Astrocyte (in vitro differentiated cells and primary cell): ENCODE results near the gene AREG. TPM values are rescaled to one million over a fixed set of nuclear protein-coding genes. Genes with fewer than 3 reads are reported as not detected.
A peak's percentile ranks its signal among the peaks of the same experiment; 100 is the strongest.

Experiments
- DNase-seq: peaks from one replicate; pipeline ENCODE4 v3.0.0-alpha.2; 2010; ENCODE audit warnings: low read depth
- FAIRE-seq: peaks from 2 replicates; lab custom pipeline; 2011; peaks lifted over from hg19 to GRCh38; lab: Jason Lieb, UNC
- H2AFZ ChIP-seq: 2 replicates; pipeline ENCODE4 v1.6.0; 2012; ENCODE audit warnings: low read depth, low read length, inconsistent platforms
- H3K27ac ChIP-seq: 2 replicates; pipeline ENCODE4 v1.5.1; 2011; ENCODE audit warnings: low read depth, low read length, inconsistent platforms
- H3K27me3 ChIP-seq: 2 replicates; pipeline ENCODE4 v1.6.0; 2011; ENCODE audit warnings: low read length, inconsistent platforms; ENCODE audit not compliant: insufficient read depth
- H3K36me3 ChIP-seq: 2 replicates; pipeline ENCODE4 v1.5.1; 2011; ENCODE audit warnings: low read length, inconsistent platforms; ENCODE audit not compliant: insufficient read depth
- H3K4me1 ChIP-seq: 2 replicates; pipeline ENCODE4 v1.5.1; 2011; ENCODE audit warnings: low read length, inconsistent platforms; ENCODE audit not compliant: insufficient read depth
- H3K4me2 ChIP-seq: 2 replicates; pipeline ENCODE4 v1.6.0; 2012; ENCODE audit warnings: low read length, inconsistent platforms
- H3K4me3 ChIP-seq: 2 replicates; pipeline ENCODE4 v1.5.1; 2011; ENCODE audit warnings: low read depth, mild to moderate bottlenecking, low read length, inconsistent platforms; ENCODE audit not compliant: insufficient read depth
- H3K79me2 ChIP-seq: 2 replicates; pipeline ENCODE4 v1.6.0; 2012; ENCODE audit warnings: mild to moderate bottlenecking, low read length, inconsistent platforms; ENCODE audit not compliant: insufficient read depth
- H3K9ac ChIP-seq: 2 replicates; pipeline ENCODE4 v1.6.0; 2012; ENCODE audit warnings: mild to moderate bottlenecking, low read length, inconsistent platforms
- H3K9me3 ChIP-seq: 2 replicates; pipeline ENCODE4 v1.5.1; 2012; ENCODE audit warnings: low read depth, mild to moderate bottlenecking, low read length, inconsistent platforms; ENCODE audit not compliant: insufficient read depth
- H4K20me1 ChIP-seq: 2 replicates; pipeline ENCODE4 v1.6.0; 2012; ENCODE audit warnings: low read length, inconsistent platforms; ENCODE audit not compliant: insufficient read depth
- H3K27ac Mint-ChIP-seq: one replicate; pipeline ENCODE4 v1.8.0; 2021; ENCODE audit warnings: mild to moderate bottlenecking, mixed read lengths; ENCODE audit not compliant: unreplicated experiment
- H3K27me3 Mint-ChIP-seq: one replicate; pipeline ENCODE4 v1.8.0; 2021; ENCODE audit warnings: low read depth, mixed read lengths; ENCODE audit not compliant: unreplicated experiment
- H3K36me3 Mint-ChIP-seq: one replicate; pipeline ENCODE4 v1.8.0; 2021; ENCODE audit warnings: low read depth, mixed read lengths; ENCODE audit not compliant: unreplicated experiment
- H3K4me1 Mint-ChIP-seq: one replicate; pipeline ENCODE4 v1.8.0; 2021; ENCODE audit warnings: low read depth, mixed read lengths; ENCODE audit not compliant: unreplicated experiment
- H3K4me3 Mint-ChIP-seq: one replicate; pipeline ENCODE4 v1.8.0; 2021; ENCODE audit warnings: mild to moderate bottlenecking, moderate library complexity, mixed read lengths; ENCODE audit not compliant: unreplicated experiment
- H3K9me3 Mint-ChIP-seq: one replicate; pipeline ENCODE4 v1.8.0; 2021; ENCODE audit warnings: mild to moderate bottlenecking, mixed read lengths; ENCODE audit not compliant: unreplicated experiment
- CTCF ChIP-seq: IDR thresholded peaks from 2 replicates; pipeline ENCODE4 v1.5.1; 2011; ENCODE audit warnings: low read depth, mild to moderate bottlenecking, inconsistent platforms, low read length, moderate library complexity; ENCODE audit not compliant: insufficient read depth
- EZH2 ChIP-seq: IDR thresholded peaks from 2 replicates; pipeline ENCODE4 v1.6.1; 2012; ENCODE audit warnings: mild to moderate bottlenecking, low read length, inconsistent platforms; ENCODE audit not compliant: insufficient read depth
- total RNA-seq: library from RNA; stranded (reverse); gene quantifications from 2 replicates; pipeline ENCODE4 v1.2.1, GENCODE V29; 2021

Gene AREG
- total RNA-seq, 1 donor from 2014 or later: 1.5 TPM

GRCh38 chr4:74418063-74418670, 26.8 kb upstream of the AREG start:
- peaks cover 9% of the 10 kb centered on the region for H3K4me1 Mint-ChIP-seq
- peak; percentile 79 for DNase-seq

GRCh38 chr4:74420863-74421262, 24.1 kb upstream of the AREG start:
- no peak overlapping the region for H3K4me3 Mint-ChIP-seq
- no peaks in the 10 kb centered on the region for H3K27me3 Mint-ChIP-seq
- no peaks in the 10 kb centered on the region for H3K9me3 Mint-ChIP-seq
- Histone ChIP-seq H3K27me3 (no peaks in the 10 kb centered on the region), H3K27ac (no peak overlapping the region), H3K9ac (no peak overlapping the region), H3K9me3 (no peaks in the 10 kb centered on the region), H3K4me2 (no peak overlapping the region), H3K4me3 (no peak overlapping the region), H3K36me3 (no peaks in the 10 kb centered on the region), H4K20me1 (no peaks in the 10 kb centered on the region), H3K4me1 (peaks cover 11% of the 10 kb centered on the region), H2AFZ (no peak overlapping the region), H3K79me2 (no peaks in the 10 kb centered on the region)
- DNase-seq (no peak), FAIRE-seq (no peak)
- no peak for TF ChIP-seq CTCF
- peaks cover 14% of the 10 kb centered on the region for H3K4me1 Mint-ChIP-seq
- H3K27ac Mint-ChIP-seq: no peak overlapping the region
- H3K36me3 Mint-ChIP-seq: no peaks in the 10 kb centered on the region

More at GRCh38 chr4:74418063-74418670, 26.8 kb upstream of the AREG start:
- Histone ChIP-seq H3K79me2 (no peaks in the 10 kb centered on the region), H4K20me1 (no peaks in the 10 kb centered on the region), H2AFZ (no peak overlapping the region), H3K4me2 (peak overlapping the region; percentile 30), H3K27ac (peak overlapping the region; percentile 35), H3K9me3 (no peaks in the 10 kb centered on the region), H3K36me3 (no peaks in the 10 kb centered on the region), H3K4me1 (peaks cover 11% of the 10 kb centered on the region), H3K27me3 (no peaks in the 10 kb centered on the region), H3K4me3 (no peak overlapping the region), H3K9ac (no peak overlapping the region)
- Mint-ChIP-seq H3K9me3 (peaks cover 2% of the 10 kb centered on the region), H3K36me3 (no peaks in the 10 kb centered on the region), H3K27ac (peak overlapping the region; percentile 77), H3K4me3 (peak overlapping the region; percentile 35), H3K27me3 (no peaks in the 10 kb centered on the region)
- peak; percentile 32 for FAIRE-seq
- TF ChIP-seq EZH2 (no peak), CTCF (no peak)

GRCh38 chr4:74423104-74423503, 21.8 kb upstream of the AREG start:
- Histone ChIP-seq H3K27me3 (no peaks in the 10 kb centered on the region), H3K79me2 (no peaks in the 10 kb centered on the region), H3K4me3 (no peak overlapping the region), H3K27ac (no peak overlapping the region), H3K36me3 (no peaks in the 10 kb centered on the region), H3K9ac (no peak overlapping the region), H3K4me1 (peaks cover 7% of the 10 kb centered on the region), H4K20me1 (no peaks in the 10 kb centered on the region), H3K9me3 (no peaks in the 10 kb centered on the region), H3K4me2 (no peak overlapping the region), H2AFZ (no peak overlapping the region)
- TF ChIP-seq EZH2 (no peak), CTCF (no peak)
- FAIRE-seq (no peak), DNase-seq (peak; percentile 46)
- Mint-ChIP-seq H3K27ac (no peak overlapping the region), H3K27me3 (no peaks in the 10 kb centered on the region), H3K9me3 (no peaks in the 10 kb centered on the region), H3K36me3 (no peaks in the 10 kb centered on the region), H3K4me3 (no peak overlapping the region), H3K4me1 (peaks cover 16% of the 10 kb centered on the region)
